Measurements from ENCODE around the gene MIPOL1.

- TF ChIP-seq GABPA (IDR thresholded peaks at IDR 0.05; ENCODE audit: low read depth, low read length) (no peak), GABPA (CRISPR knock-in tag; IDR thresholded peaks at IDR 0.05; ENCODE audit: low read depth) (no peak), KMT2A (CRISPR knock-in tag; IDR thresholded peaks at IDR 0.05) (no peak), ATF6 (CRISPR knock-in tag; conservative IDR thresholded peaks at IDR 0.05) (no peak), ZNF775 (CRISPR knock-in tag; IDR thresholded peaks at IDR 0.05; ENCODE audit: borderline replicate concordance) (no peak)
Observed at GRCh38 chr14:37539992-37540391, 342.3 kb downstream of the MIPOL1 start.
